Ascending aorta (tissue), 2 donors: Measurements from ENCODE around the gene GRIP2. TPM values are rescaled to one million over a fixed set of nuclear protein-coding genes. Genes with fewer than 3 reads are reported as not detected.

Experiments used
- DNase-seq, 2 donors: peaks; one replicate each; pipeline ENCODE4 v3.0.0-alpha.2; 2019; ENCODE audit warnings: low spot score in 2 of 2
- H3K27ac ChIP-seq, 2 donors: fragments of 200-600 bp; sonication (generic); one replicate each; pipeline ENCODE4 v1.5.1; 2016 to 2017; ENCODE audit warnings: mild to moderate bottlenecking in 1 of 2
- H3K27me3 ChIP-seq: fragments of 200-600 bp; sonication (generic); one replicate; pipeline ENCODE4 v1.5.1; 2017
- H3K36me3 ChIP-seq, 2 donors: fragments of 200-600 bp; sonication (generic); one replicate each; pipeline ENCODE4 v1.5.1; 2016
- H3K4me1 ChIP-seq, 2 donors: fragments of 200-600 bp; sonication (generic); one replicate each; pipeline ENCODE4 v1.5.1; 2016 to 2017; ENCODE audit warnings: mild to moderate bottlenecking in 1 of 2
- H3K4me3 ChIP-seq, 2 donors: fragments of 200-600 bp; sonication (generic); one replicate each; pipeline ENCODE4 v1.5.1; 2016 to 2017; ENCODE audit warnings: mild to moderate bottlenecking in 1 of 2
- H3K9me3 ChIP-seq, 2 donors: fragments of 200-600 bp; sonication (generic); one replicate each; pipeline ENCODE4 v1.5.1; 2016
- intact Hi-C: fragments of 100-400 bp; cut with DNase I; formaldehyde crosslinking; loops from one replicate; pipeline ENCODE4 v1.15.1; 2023
- total RNA-seq: library from RNA; depleted of rRNA; stranded (reverse); fragments of >200 nt; gene quantifications from one replicate; pipeline ENCODE4 v1.1.0, GENCODE V29; 2016
- TF ChIP-seq, protein P1 (sequence below), 3 experiments: fragments of 200-600 bp in 2 of 3; fragments of 450-650 bp in 1 of 3; sonication (generic) in 2 of 3; IDR thresholded peaks; one replicate each; pipeline ENCODE4 v1.5.1; 2016 to 2019; ENCODE audit warnings: antibody characterized with exemption in 3 of 3, mild to moderate bottlenecking in 1 of 3, moderate library complexity in 1 of 3

The GRIP2 gene
- total RNA-seq, 1 donor from 2014 or later, result 0.21 TPM

DNA sequence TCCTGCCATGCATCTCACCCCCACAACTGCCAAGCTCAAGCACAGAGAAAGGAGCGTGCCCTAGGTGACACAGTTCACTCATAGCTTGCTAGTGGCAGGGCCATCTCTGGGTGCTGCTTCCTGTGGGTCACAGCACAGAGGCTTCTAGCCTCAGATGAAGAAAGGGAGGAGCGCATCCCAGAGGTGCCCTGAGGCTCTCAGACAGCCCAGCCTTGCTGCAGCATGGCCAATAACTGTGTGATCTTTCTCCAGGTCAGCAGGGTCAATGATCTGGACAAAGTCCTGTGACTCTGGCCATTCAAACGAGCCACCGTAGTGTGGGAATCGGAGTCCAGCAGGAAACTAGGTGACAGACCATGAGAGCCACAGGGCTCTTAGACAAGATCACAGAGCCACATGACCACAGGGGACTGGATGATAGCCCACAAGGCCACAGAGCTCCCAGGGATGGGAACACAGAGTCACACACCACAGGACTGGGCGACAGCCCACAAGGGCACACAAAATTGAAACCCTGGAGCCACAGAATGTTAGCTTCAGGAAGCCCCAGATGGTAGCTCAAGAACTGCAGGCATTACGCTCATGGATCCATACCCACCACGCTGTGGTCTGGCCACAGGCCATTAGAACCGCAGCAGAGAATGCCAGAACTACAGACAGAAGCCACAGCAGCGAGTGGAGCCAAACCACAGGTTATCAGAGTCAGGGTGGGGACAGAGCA is 25.9 kb upstream of the GRIP2 start:
- TF ChIP-seq, protein P1, sequence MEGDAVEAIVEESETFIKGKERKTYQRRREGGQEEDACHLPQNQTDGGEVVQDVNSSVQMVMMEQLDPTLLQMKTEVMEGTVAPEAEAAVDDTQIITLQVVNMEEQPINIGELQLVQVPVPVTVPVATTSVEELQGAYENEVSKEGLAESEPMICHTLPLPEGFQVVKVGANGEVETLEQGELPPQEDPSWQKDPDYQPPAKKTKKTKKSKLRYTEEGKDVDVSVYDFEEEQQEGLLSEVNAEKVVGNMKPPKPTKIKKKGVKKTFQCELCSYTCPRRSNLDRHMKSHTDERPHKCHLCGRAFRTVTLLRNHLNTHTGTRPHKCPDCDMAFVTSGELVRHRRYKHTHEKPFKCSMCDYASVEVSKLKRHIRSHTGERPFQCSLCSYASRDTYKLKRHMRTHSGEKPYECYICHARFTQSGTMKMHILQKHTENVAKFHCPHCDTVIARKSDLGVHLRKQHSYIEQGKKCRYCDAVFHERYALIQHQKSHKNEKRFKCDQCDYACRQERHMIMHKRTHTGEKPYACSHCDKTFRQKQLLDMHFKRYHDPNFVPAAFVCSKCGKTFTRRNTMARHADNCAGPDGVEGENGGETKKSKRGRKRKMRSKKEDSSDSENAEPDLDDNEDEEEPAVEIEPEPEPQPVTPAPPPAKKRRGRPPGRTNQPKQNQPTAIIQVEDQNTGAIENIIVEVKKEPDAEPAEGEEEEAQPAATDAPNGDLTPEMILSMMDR (IDR thresholded peaks at IDR 0.05), result no peak
- no peaks in the 10 kb centered on the region for H3K36me3 ChIP-seq
- H3K27me3 ChIP-seq, result no peaks in the 10 kb centered on the region
- H3K4me1 ChIP-seq, result no peaks in the 10 kb centered on the region
- DNase-seq, result no peak
- H3K9me3 ChIP-seq, result no peaks in the 10 kb centered on the region
- intact Hi-C loops, result no loop called here
- no peak overlapping the region for H3K4me3 ChIP-seq
- H3K27ac ChIP-seq, result no peak overlapping the region

DNA sequence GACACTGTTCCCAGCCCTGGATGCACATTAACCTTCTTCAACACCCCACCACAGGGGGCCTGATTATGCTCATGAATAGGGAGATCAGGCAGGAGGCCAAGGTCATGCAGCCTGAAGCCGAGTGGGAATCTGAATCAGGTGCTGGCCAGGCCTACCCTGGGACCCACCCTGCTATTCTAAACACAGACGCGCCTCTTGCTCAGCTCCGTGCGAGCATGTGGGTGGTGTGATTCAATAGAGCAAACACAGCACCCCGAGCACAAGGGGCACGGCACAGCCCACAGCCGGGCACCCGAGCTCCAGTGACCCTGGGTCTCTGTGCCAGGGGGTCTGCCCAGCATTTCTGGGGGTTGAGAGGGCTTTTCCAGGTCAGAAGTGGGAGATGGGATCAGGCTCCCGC is 24.6 kb upstream of the GRIP2 start:
- Histone ChIP-seq H3K9me3 (no peaks in the 10 kb centered on the region), H3K4me1 (no peaks in the 10 kb centered on the region), H3K4me3 (no peak overlapping the region), H3K36me3 (no peaks in the 10 kb centered on the region), H3K27me3 (no peaks in the 10 kb centered on the region), H3K27ac (no peak overlapping the region)
- TF ChIP-seq, protein P1 (IDR thresholded peaks at IDR 0.05), result no peak
- intact Hi-C loops, result no loop called here
- no peak for DNase-seq

DNA sequence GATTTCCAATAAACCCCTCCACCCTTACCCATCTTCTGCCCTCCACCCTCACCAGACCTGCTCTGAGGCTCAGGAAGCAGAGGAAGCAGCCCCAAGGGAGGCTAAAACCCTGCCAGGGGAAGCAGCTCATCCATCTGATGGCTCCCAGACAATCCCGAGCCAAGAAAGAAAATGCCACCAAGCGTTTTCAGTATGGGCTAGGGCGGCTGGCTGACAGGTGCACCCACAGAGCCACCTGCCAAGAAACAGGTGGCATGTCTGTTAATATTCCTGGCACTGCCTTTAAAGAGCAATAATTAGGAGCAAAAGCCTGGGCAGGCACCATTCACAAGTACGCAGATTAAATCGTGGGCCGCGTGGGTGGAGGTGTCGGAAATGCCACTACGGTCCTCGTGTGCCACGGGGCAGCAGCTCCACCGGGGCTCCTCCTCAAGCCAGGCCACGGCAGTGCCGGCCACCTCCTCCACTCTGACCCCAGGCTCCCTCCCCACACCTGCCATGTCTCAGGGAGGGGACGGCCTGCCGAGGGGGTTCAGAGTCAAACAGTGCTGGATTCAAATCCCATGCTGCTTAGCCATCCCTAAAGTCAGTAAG is 23.9 kb upstream of the GRIP2 start:
- Histone ChIP-seq H3K36me3 (no peaks in the 10 kb centered on the region), H3K4me3 (no peak overlapping the region), H3K4me1 (no peaks in the 10 kb centered on the region), H3K9me3 (no peaks in the 10 kb centered on the region), H3K27me3 (no peaks in the 10 kb centered on the region), H3K27ac (no peak overlapping the region)
- DNase-seq, result no peak
- intact Hi-C loops, result no loop called here
- TF ChIP-seq, protein P1 (IDR thresholded peaks at IDR 0.05), result no peak

DNA sequence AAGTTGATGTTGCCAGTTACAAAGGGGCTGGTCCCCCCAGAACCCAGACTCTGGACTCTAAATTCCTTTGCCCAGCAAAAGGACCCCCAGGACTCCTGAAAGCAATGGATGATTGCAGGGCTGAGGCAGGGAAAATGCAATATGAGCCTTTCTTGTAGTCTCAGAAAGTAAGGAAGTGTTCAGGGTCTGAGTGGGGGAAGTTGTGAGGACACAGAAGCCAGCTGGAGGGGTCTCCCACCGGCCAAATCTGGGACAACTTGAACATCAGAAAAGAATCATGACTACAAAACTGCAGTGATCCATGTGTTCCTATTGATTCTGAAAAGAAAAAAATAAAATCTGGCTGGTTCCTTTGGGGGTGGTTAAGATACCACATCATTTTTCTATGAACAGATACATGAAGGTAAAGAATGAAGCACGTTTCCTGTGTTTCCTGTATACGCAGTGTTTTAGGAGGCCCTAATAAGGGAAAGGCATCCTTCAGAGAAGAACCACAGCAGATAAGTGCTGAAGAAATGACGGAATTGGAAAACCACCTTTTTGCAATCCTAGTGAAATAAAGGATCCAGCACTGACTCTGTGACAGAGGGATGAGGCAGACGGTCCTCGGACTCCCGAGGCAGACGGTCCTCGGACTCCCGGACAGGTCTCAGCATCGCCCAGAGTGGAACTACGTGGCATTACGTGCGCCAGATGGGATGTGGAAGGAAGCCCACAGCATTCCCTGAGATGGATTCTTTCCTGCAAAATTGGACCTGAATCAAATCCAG is 22.2 kb upstream of the GRIP2 start:
- no peak overlapping the region for H3K27ac ChIP-seq
- H3K4me3 ChIP-seq, result no peak overlapping the region
- TF ChIP-seq, protein P1 (IDR thresholded peaks at IDR 0.05), result no peak
- intact Hi-C loops, result no loop called here
- DNase-seq, result no peak
- H3K27me3 ChIP-seq, result no peaks in the 10 kb centered on the region
- no peaks in the 10 kb centered on the region for H3K4me1 ChIP-seq
- H3K36me3 ChIP-seq, result no peaks in the 10 kb centered on the region
- no peaks in the 10 kb centered on the region for H3K9me3 ChIP-seq

DNA sequence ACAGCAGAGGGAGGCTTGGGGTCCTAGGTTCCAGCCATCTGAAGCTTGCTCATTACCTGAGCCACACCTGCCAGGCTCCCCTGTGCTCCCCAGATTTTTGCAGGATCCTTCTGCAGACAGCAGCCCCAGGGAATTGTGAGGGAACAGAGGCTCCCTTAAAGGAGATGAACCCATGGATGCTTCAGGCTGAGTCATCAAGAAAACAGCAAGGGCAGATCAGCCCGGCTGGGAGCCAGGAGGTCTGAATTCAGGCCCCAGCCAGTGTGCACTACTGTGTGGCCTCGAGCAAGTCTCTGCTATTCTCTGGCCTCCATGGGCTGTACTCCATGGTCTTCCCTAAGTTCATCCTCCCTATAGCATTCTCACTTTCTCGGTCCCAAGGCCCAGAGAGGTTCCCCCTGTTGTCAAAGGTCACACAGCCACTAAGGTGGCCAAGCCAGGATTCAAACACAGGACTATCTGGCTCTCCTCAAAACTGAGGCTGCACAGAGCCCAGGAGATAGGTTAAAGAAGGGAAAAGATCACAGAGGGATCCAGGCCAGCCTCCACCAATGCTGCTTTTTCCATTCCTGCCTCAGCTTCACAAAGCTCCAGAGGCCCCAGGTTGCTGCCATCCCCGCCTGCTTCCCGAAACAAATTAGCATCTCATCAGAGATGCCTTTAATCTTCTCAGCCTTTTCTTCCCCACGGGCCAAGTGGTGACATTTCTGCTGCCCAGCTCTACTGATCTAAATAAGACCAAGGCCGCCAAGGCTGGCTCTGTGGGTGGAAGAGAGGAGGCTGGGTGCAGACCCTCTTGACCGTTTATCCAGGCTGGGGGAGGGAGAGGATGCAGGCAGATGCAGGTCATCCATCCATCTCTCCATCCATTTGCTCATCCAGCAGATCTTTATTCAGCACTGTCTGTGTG is 21.2 kb upstream of the GRIP2 start:
- no peak for DNase-seq
- no peak overlapping the region for H3K4me3 ChIP-seq
- TF ChIP-seq, protein P1 (IDR thresholded peaks at IDR 0.05), result no peak
- no peaks in the 10 kb centered on the region for H3K36me3 ChIP-seq
- no peaks in the 10 kb centered on the region for H3K4me1 ChIP-seq
- no peaks in the 10 kb centered on the region for H3K27me3 ChIP-seq
- H3K9me3 ChIP-seq, result no peaks in the 10 kb centered on the region
- no peak overlapping the region for H3K27ac ChIP-seq
- intact Hi-C loops, result no loop called here
